KMS-11 (cell line): Measurements from ENCODE around the gene GRAP2.
A peak's percentile ranks its signal among the peaks of the same experiment; 100 is the strongest.

Source experiments
- H2AFZ ChIP-seq: fragments of 200-600 bp; sonication (generic); 2 replicates; pipeline ENCODE4 v1.6.1; 2016; ENCODE audit warnings: antibody characterized with exemption, mixed run types, low read depth
- H3K27ac ChIP-seq: fragments of 200-600 bp; sonication (generic); 2 replicates; pipeline ENCODE4 v1.6.1; 2016; ENCODE audit warnings: mild to moderate bottlenecking, mixed run types
- H3K27me3 ChIP-seq: fragments of 200-600 bp; sonication (generic); 2 replicates; pipeline ENCODE4 v1.6.1; 2017; ENCODE audit warnings: mild to moderate bottlenecking, low read depth, mixed run types, moderate library complexity; ENCODE audit not compliant: insufficient read depth
- H3K36me3 ChIP-seq: fragments of 200-600 bp; sonication (generic); 2 replicates; pipeline ENCODE4 v1.6.1; 2017; ENCODE audit warnings: mild to moderate bottlenecking, mixed run types; ENCODE audit not compliant: insufficient read depth
- H3K4me1 ChIP-seq: fragments of 200-600 bp; sonication (generic); 2 replicates; pipeline ENCODE4 v1.6.1; 2016; ENCODE audit warnings: mild to moderate bottlenecking, low read depth, mixed run types; ENCODE audit not compliant: poor library complexity, severe bottlenecking
- H3K4me2 ChIP-seq: fragments of 200-600 bp; sonication (generic); 2 replicates; pipeline ENCODE4 v1.7.0; 2016; ENCODE audit warnings: mild to moderate bottlenecking, mixed run types
- H3K4me3 ChIP-seq: fragments of 200-600 bp; sonication (generic); IDR thresholded peaks from 2 replicates; pipeline ENCODE4 v1.6.1; 2017; ENCODE audit warnings: low read depth, low read length, mixed read lengths; ENCODE audit not compliant: insufficient read depth
- H3K79me2 ChIP-seq: fragments of 200-600 bp; sonication (generic); 2 replicates; pipeline ENCODE4 v1.6.1; 2016; ENCODE audit warnings: low read depth, mixed run types; ENCODE audit not compliant: insufficient read depth
- H3K9ac ChIP-seq: fragments of 200-600 bp; sonication (generic); 2 replicates; pipeline ENCODE4 v1.6.1; 2016; ENCODE audit warnings: mild to moderate bottlenecking, mixed run types
- H4K20me1 ChIP-seq: fragments of 200-600 bp; sonication (generic); 2 replicates; pipeline ENCODE4 v1.6.1; 2016; ENCODE audit warnings: mild to moderate bottlenecking, mixed run types; ENCODE audit not compliant: insufficient read depth
- TF ChIP-seq, protein P1 (sequence below): fragments of 200-600 bp; sonication (generic); conservative IDR thresholded peaks from 2 replicates; pipeline ENCODE4 v1.6.1; 2017; ENCODE audit warnings: low read depth, mild to moderate bottlenecking, antibody characterized with exemption, low read length, moderate library complexity, mixed read lengths

GRAP2 gene

DNA sequence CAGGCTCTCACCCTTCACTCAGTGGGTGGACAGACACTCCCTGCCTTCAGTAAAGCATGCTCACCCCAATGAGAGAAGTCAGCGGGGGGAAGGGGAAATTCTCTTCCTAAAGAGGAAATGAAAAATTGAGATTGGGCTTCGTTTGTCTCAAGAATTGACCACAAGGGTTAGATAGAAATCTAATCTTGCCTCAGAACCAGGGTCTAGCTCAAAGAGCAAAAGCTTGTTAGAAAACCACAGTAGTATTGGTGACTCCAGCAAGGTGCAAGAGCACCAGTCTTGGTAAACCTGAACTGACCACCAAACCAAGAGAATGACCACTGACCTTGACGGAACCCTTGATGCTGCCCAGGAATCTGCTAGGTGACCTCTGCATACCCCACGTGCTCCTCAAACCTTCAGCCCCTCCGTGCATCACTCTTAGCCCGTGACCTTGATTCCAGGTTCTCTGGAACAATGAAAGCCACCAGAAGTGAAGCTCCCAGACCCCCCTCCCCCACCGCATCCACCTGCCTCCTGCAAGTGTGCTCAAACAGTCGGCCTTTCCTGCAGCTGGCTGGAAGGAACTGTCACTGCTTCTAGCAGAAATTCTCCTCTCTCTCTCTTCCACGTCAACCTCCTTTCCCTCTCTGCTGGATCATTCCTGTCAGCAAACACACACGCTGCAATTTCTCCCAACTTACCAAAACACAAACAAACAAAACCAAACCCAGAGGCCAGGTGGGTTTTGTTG, 56.2 kb downstream of the GRAP2 start:
- Histone ChIP-seq H2AFZ (no peak overlapping the region), H3K36me3 (no peaks in the 10 kb centered on the region), H4K20me1 (no peaks in the 10 kb centered on the region), H3K9ac (no peak overlapping the region), H3K4me1 (peaks cover 54% of the 10 kb centered on the region), H3K79me2 (no peaks in the 10 kb centered on the region), H3K27ac (no peak overlapping the region; the same call in 1 of the 2 replicates), H3K27me3 (peaks cover 38% of the 10 kb centered on the region), H3K4me3 (no peak overlapping the region), H3K4me2 (peak overlapping the region; percentile 78)
- TF ChIP-seq, protein P1, sequence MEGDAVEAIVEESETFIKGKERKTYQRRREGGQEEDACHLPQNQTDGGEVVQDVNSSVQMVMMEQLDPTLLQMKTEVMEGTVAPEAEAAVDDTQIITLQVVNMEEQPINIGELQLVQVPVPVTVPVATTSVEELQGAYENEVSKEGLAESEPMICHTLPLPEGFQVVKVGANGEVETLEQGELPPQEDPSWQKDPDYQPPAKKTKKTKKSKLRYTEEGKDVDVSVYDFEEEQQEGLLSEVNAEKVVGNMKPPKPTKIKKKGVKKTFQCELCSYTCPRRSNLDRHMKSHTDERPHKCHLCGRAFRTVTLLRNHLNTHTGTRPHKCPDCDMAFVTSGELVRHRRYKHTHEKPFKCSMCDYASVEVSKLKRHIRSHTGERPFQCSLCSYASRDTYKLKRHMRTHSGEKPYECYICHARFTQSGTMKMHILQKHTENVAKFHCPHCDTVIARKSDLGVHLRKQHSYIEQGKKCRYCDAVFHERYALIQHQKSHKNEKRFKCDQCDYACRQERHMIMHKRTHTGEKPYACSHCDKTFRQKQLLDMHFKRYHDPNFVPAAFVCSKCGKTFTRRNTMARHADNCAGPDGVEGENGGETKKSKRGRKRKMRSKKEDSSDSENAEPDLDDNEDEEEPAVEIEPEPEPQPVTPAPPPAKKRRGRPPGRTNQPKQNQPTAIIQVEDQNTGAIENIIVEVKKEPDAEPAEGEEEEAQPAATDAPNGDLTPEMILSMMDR: no peak

DNA sequence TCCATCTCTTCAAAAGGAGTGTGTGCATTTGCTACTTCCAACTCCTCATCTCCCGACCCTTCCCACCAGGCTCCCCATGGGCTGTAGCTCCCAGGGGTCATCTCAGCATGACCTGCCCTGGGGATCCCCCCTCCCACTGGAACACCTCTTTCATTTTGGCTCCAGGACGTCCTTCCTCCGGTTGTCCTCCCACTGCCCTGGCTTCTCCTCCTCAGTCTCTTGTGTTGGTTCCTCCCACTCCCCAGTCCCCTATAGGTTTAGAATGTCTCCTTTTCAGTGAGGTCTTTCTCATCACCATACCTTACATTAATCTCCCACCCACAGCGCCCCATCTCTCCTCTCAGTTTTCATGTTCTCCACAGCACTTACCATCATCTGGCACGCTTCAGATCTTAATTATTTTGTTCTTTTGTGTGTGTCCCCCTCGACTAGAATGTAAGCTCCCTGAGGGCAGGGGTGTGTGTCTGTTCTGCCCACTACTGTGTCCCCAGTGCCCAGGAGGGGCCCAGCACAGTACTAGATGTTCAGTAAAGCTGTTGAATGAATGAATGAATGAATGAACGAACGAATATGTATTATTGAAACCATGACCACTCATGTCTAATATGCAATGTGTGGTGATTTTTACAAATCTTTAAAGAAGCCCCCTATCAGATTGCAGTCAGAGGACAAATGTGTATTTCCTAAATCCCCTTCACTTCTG, 57.3 kb downstream of the GRAP2 start:
- no peak overlapping the region for H3K27ac ChIP-seq
- peaks cover 54% of the 10 kb centered on the region for H3K4me1 ChIP-seq
- H3K4me2 ChIP-seq: peak overlapping the region; percentile 78; the same call in 1 of the 2 replicates
- H3K36me3 ChIP-seq: no peaks in the 10 kb centered on the region
- no peak overlapping the region for H2AFZ ChIP-seq
- no peak overlapping the region for H3K9ac ChIP-seq
- TF ChIP-seq, protein P1: no peak
- H3K79me2 ChIP-seq: no peaks in the 10 kb centered on the region
- no peak overlapping the region for H3K4me3 ChIP-seq
- peaks cover 35% of the 10 kb centered on the region for H3K27me3 ChIP-seq
- H4K20me1 ChIP-seq: no peaks in the 10 kb centered on the region

DNA sequence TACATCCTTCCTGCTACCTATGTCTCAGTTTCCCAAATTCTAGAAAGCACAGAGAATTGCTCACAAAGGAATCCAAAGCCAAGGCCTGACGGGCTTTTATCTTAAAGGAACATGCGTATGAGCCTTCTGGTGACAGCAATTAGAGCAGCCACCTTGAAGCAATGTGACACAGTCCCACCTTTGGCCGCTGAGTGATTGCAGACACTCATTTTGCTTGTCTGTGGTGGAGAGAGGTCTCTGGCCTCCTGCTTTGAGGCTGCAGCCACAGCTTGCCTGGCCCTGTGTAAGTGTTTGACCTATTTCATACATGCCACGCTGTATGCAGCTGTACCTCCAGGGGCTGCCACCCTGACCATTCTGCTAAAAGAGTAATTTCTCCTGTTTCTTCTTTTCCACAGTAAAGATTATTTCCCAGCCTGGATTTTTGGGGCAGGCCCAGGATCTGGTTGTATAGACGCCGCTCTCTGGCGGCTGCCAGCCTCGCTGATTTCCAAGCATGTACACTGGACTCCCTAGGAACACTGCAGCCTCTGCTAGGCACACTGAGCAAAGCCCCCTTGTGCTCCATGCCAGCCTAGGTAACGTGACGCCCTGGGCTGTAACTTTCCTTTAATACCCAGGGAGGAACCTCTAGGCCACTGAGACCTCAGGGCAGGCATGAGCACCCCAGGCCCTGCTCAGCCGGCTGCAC, 58.2 kb downstream of the GRAP2 start:
- Histone ChIP-seq H3K27me3 (peaks cover 25% of the 10 kb centered on the region), H4K20me1 (no peaks in the 10 kb centered on the region), H3K27ac (no peak overlapping the region), H3K4me1 (peaks cover 54% of the 10 kb centered on the region), H3K79me2 (no peaks in the 10 kb centered on the region), H3K4me3 (no peak overlapping the region), H2AFZ (no peak overlapping the region), H3K36me3 (no peaks in the 10 kb centered on the region), H3K4me2 (no peak overlapping the region), H3K9ac (no peak overlapping the region)
- TF ChIP-seq, protein P1: no peak

DNA sequence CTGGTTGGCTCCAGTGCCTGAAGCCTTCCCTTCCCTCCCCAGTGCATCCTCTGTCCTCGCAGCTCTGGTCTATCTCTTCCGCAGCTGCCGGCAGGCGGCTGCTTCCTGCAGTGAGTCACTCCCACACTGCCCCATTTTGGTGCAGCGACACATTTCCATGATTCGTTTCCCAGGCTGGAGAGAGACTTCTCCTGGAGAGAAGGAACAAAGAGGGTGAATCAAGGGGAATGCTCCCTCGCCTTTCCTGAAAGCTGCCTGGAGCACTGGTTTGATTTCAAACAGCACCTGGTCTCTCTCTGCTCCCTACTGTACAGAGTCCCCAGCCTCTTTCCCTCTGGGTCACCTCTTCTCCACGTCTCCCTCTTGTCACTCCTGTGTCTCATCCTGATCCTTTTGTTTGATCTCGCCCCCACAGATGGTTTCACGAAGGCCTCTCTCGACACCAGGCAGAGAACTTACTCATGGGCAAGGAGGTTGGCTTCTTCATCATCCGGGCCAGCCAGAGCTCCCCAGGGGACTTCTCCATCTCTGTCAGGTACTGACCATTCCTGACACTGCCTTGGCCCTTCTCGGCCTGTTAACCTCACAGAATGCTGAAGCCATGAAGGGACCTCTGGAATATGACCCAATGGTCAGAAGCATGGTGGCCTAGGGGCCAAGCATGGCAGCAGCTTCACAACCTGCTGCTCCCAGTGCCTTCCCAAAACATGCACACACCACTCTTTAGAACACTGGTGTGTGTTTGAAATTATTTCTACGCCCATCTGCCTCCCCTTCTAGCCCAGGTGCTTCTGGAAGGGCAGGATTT, 59.0 kb downstream of the GRAP2 start, which contains the start of gene TMA7B:
TSS of gene TMA7B (plus strand) at position 758 of the 808 bp plus-strand sequence. CDS start 3,978 bp downstream, outside the sequence.
- Histone ChIP-seq H3K9ac (no peak within 1 kb of the TSS), H3K4me1 (peaks cover 51% of the 10 kb centered on the region), H3K27ac (no peak within 1 kb of the TSS), H3K79me2 (no peaks in the 10 kb centered on the region), H4K20me1 (no peaks in the 10 kb centered on the region), H2AFZ (no peak within 1 kb of the TSS), H3K4me2 (no peak within 1 kb of the TSS; the same call in 1 of the 2 replicates), H3K36me3 (no peaks in the 10 kb centered on the region), H3K27me3 (peaks cover 23% of the 10 kb centered on the region), H3K4me3 (no peak within 1 kb of the TSS)
- TF ChIP-seq, protein P1: no peak
